Activated T-helper 17 cell treated with anti-CD3 and anti-CD28 coated beads, Interleukin-2, amount 50 U/mL, for 72 hours (primary cell): Measurements from ENCODE around the gene KANSL1L. TPM values are rescaled to one million over a fixed set of nuclear protein-coding genes. Genes with fewer than 3 reads are reported as not detected.

Source experiments
- ATAC-seq: fragments of 150-1000 bp; cut with Tn5 transposase; replicated peaks from 2 replicates; pipeline ENCODE4 v1.10.0; 2021; ENCODE audit warnings: mild to moderate bottlenecking, moderate library complexity
- H3K27ac Mint-ChIP-seq: one replicate; pipeline ENCODE4 v1.8.0; 2022; ENCODE audit warnings: mixed read lengths
- H3K27me3 Mint-ChIP-seq: one replicate; pipeline ENCODE4 v1.8.0; 2022; ENCODE audit warnings: mixed read lengths
- H3K36me3 Mint-ChIP-seq: one replicate; pipeline ENCODE4 v1.8.0; 2022; ENCODE audit warnings: low read depth, mild to moderate bottlenecking, mixed read lengths
- H3K4me1 Mint-ChIP-seq: one replicate; pipeline ENCODE4 v1.8.0; 2022; ENCODE audit warnings: mixed read lengths
- H3K4me3 Mint-ChIP-seq: one replicate; pipeline ENCODE4 v1.8.0; 2022; ENCODE audit warnings: mild to moderate bottlenecking, mixed read lengths
- H3K9me3 Mint-ChIP-seq: one replicate; pipeline ENCODE4 v1.8.0; 2022; ENCODE audit warnings: mixed read lengths
- total RNA-seq, 2 donors: library from RNA; stranded (reverse); gene quantifications; one replicate each; pipeline ENCODE4 v1.2.3, GENCODE V29; 2022

The KANSL1L gene
- total RNA-seq, 2 donors from 2014 or later = 4.3 to 10.3 TPM

GRCh38 chr2:210162466-210163124, 8.6 kb downstream of the KANSL1L start:
- no peak overlapping the region for H3K27ac Mint-ChIP-seq
- no peaks in the 10 kb centered on the region for H3K9me3 Mint-ChIP-seq
- no peak overlapping the region for H3K4me3 Mint-ChIP-seq
- H3K27me3 Mint-ChIP-seq = no peaks in the 10 kb centered on the region
- ATAC-seq = no peak
- no peaks in the 10 kb centered on the region for H3K36me3 Mint-ChIP-seq
- peaks cover 16% of the 10 kb centered on the region for H3K4me1 Mint-ChIP-seq

DNA sequence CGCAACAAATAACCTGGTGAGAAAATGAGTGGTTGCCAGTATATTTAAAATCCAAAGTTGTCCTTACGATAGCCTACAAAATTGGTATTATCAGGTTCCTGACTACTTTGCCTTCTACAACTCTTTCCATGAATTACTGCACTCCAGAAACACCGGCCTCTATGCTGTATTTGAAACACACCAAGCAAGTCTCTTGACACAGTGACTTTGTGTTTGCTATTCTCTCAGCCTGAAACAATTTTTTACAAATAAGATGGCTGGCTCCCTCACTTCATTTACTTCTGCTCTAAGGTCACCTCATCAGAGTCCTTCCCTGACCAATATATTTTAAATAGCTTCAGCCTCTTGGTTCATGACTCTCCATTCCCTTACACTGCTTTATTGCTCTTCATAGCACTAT, 12.2 kb downstream of the KANSL1L start:
- no peak overlapping the region for H3K27ac Mint-ChIP-seq
- peaks cover 16% of the 10 kb centered on the region for H3K4me1 Mint-ChIP-seq
- peaks cover 12% of the 10 kb centered on the region for H3K36me3 Mint-ChIP-seq
- H3K4me3 Mint-ChIP-seq = no peak overlapping the region
- no peaks in the 10 kb centered on the region for H3K27me3 Mint-ChIP-seq
- no peaks in the 10 kb centered on the region for H3K9me3 Mint-ChIP-seq
- ATAC-seq = no peak

GRCh38 chr2:210158236-210158635, 13.0 kb downstream of the KANSL1L start:
- Mint-ChIP-seq H3K36me3 (peaks cover 21% of the 10 kb centered on the region), H3K9me3 (no peaks in the 10 kb centered on the region), H3K4me3 (no peak overlapping the region), H3K27me3 (no peaks in the 10 kb centered on the region), H3K27ac (no peak overlapping the region), H3K4me1 (peaks cover 14% of the 10 kb centered on the region)
- ATAC-seq = no peak

- H3K9me3 Mint-ChIP-seq = no peaks in the 10 kb centered on the region
- H3K36me3 Mint-ChIP-seq = peaks cover 21% of the 10 kb centered on the region
- peaks cover 8% of the 10 kb centered on the region for H3K4me1 Mint-ChIP-seq
- H3K27me3 Mint-ChIP-seq = no peaks in the 10 kb centered on the region
- ATAC-seq = no peak
- H3K4me3 Mint-ChIP-seq = no peak overlapping the region
- H3K27ac Mint-ChIP-seq = no peak overlapping the region
These were observed 13.7 kb downstream of the KANSL1L start for GRCh38 chr2:210157526-210157925.

DNA sequence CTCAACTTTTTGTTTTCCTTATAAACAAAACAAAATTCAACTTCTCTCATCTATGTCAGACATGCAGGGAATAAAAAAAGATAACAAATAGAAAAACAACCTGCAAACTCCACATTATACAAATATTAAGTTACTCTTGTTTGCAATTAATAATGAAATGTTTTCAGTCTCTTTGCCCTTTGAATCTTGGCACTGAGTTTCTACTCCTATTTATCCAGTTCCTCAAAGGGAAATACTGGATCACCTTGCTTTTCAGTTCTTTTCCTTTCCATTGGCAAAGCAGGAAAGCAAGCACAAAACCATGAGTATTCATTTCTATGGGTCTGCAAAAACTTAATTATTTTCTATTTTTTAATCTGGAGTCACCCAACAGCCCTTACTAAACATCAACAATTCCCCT, 23.6 kb downstream of the KANSL1L start:
- Mint-ChIP-seq H3K4me3 (no peak overlapping the region), H3K27me3 (no peaks in the 10 kb centered on the region), H3K9me3 (peaks cover 10% of the 10 kb centered on the region), H3K4me1 (no peaks in the 10 kb centered on the region), H3K36me3 (peaks cover 20% of the 10 kb centered on the region), H3K27ac (no peak overlapping the region)
- no peak for ATAC-seq

- no peaks in the 10 kb centered on the region for H3K4me1 Mint-ChIP-seq
- no peak for ATAC-seq
- H3K4me3 Mint-ChIP-seq = no peak overlapping the region
- peaks cover 7% of the 10 kb centered on the region for H3K36me3 Mint-ChIP-seq
- no peak overlapping the region for H3K27ac Mint-ChIP-seq
- peaks cover 2% of the 10 kb centered on the region for H3K9me3 Mint-ChIP-seq
- H3K27me3 Mint-ChIP-seq = no peaks in the 10 kb centered on the region
These were observed 39.0 kb downstream of the KANSL1L start for GRCh38 chr2:210132239-210132638.

DNA sequence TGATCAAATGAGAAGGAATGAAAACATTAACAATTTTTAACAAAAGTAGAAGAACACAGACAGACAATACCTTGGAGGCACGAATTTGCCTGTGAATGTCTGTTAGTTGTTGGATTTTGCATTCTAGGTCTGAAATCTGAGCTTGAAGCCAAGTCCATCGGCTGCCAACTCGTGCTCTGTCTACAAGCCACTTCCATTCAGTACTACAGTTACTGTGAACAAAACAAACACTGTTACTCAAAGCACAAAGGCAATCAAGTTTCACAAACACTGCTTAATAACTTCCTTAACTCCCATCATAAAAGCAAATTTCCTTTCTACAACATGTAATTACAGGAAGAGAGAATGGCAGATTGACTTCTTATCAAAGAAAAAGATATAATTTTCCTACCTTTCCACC, 42.2 kb downstream of the KANSL1L start:
- no peak overlapping the region for H3K27ac Mint-ChIP-seq
- H3K36me3 Mint-ChIP-seq = peaks cover 37% of the 10 kb centered on the region
- no peaks in the 10 kb centered on the region for H3K4me1 Mint-ChIP-seq
- no peaks in the 10 kb centered on the region for H3K27me3 Mint-ChIP-seq
- peaks cover 7% of the 10 kb centered on the region for H3K9me3 Mint-ChIP-seq
- ATAC-seq = no peak
- H3K4me3 Mint-ChIP-seq = no peak overlapping the region

DNA sequence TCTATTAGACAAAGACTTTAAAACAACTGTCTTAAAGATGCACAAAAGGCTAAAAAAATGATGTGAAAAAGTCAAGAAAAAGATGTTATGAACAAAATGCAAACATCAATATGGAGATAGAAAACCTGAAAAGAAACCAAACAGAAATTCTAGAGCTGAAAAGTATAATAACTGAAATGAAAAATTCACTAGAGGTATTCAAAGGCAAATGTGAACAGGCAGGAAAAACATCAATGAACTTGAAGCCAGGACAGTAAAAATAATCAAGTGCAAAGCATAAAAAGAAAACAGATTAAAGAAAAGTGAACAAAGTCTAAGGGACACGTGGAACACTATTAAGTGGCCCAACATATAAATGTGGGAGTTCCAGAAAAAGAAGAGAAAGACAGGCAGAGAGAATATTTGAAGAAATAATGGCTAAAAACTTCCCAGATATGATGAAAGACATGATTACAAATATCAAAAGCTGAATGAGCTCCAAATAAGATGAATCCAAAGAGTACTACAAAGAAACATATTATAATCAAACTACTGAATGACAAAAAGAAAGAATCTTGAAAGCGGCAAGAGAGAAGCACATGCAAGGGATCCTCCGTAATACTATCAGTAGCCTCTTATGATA, 57.5 kb downstream of the KANSL1L start:
- Mint-ChIP-seq H3K27ac (no peak overlapping the region), H3K4me1 (no peaks in the 10 kb centered on the region), H3K36me3 (peaks cover 36% of the 10 kb centered on the region), H3K4me3 (no peak overlapping the region), H3K27me3 (no peaks in the 10 kb centered on the region), H3K9me3 (peaks cover 21% of the 10 kb centered on the region)
- no peak for ATAC-seq

- Mint-ChIP-seq H3K27ac (no peak overlapping the region), H3K9me3 (peaks cover 21% of the 10 kb centered on the region), H3K4me3 (no peak overlapping the region), H3K27me3 (no peaks in the 10 kb centered on the region), H3K36me3 (peaks cover 36% of the 10 kb centered on the region), H3K4me1 (no peaks in the 10 kb centered on the region)
- no peak for ATAC-seq
These were observed 58.3 kb downstream of the KANSL1L start for GRCh38 chr2:210112871-210113270.

- Mint-ChIP-seq H3K4me1 (no peaks in the 10 kb centered on the region), H3K9me3 (no peaks in the 10 kb centered on the region), H3K27ac (no peak overlapping the region), H3K4me3 (no peak overlapping the region), H3K27me3 (no peaks in the 10 kb centered on the region), H3K36me3 (peaks cover 10% of the 10 kb centered on the region)
- ATAC-seq = no peak
These were observed 71.3 kb downstream of the KANSL1L start for GRCh38 chr2:210099940-210100339.

DNA sequence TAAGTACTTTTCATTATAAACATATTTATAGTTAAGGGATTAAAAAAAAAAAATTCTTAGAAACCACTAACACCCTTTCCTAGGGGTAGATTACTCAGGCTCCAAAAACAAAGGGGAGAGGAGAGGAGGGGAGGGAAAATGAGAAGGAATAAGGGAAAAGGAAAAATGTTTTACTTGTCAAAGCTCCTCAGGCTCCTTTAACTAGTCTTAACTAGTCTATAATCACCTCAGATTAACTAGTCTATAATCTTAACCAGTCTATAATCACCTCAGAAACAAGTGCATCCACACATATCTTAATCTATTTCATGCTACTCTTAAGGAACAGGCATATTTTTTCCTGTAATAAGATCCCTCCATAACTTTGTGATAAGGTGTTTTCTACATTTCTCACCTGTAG, 76.4 kb downstream of the KANSL1L start:
- Mint-ChIP-seq H3K4me1 (no peaks in the 10 kb centered on the region), H3K27ac (no peak overlapping the region), H3K27me3 (no peaks in the 10 kb centered on the region), H3K36me3 (no peaks in the 10 kb centered on the region), H3K4me3 (no peak overlapping the region), H3K9me3 (no peaks in the 10 kb centered on the region)
- no peak for ATAC-seq

GRCh38 chr2:210092791-210093190, 78.4 kb downstream of the KANSL1L start:
- H3K4me1 Mint-ChIP-seq = no peaks in the 10 kb centered on the region
- no peak overlapping the region for H3K27ac Mint-ChIP-seq
- ATAC-seq = no peak
- H3K9me3 Mint-ChIP-seq = no peaks in the 10 kb centered on the region
- H3K36me3 Mint-ChIP-seq = no peaks in the 10 kb centered on the region
- no peaks in the 10 kb centered on the region for H3K27me3 Mint-ChIP-seq
- no peak overlapping the region for H3K4me3 Mint-ChIP-seq

- Mint-ChIP-seq H3K27me3 (no peaks in the 10 kb centered on the region), H3K4me3 (no peak overlapping the region), H3K27ac (no peak overlapping the region), H3K4me1 (no peaks in the 10 kb centered on the region), H3K36me3 (no peaks in the 10 kb centered on the region), H3K9me3 (no peaks in the 10 kb centered on the region)
- no peak for ATAC-seq
These were observed 84.3 kb downstream of the KANSL1L start for GRCh38 chr2:210086930-210087329.

DNA sequence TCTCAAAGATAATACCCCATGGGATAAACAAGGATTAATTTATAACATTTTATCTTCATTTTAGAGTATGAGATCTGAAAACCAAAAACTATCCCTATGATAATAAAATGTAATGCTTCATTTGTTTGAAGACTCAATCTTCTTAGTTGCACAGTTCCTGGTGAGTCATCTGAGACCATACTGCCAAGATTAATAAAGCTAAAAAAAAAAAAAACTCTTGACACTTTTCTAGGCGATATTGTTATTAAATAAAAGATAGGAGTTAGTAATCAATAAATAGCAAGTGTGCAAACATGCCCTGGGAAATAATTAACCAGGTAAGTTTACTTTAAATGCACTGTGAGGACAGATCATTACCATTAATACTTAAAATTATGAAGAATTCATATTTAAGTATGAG, 84.9 kb downstream of the KANSL1L start:
- H3K27me3 Mint-ChIP-seq = no peaks in the 10 kb centered on the region
- H3K4me3 Mint-ChIP-seq = no peak overlapping the region
- no peaks in the 10 kb centered on the region for H3K4me1 Mint-ChIP-seq
- no peaks in the 10 kb centered on the region for H3K36me3 Mint-ChIP-seq
- H3K27ac Mint-ChIP-seq = no peak overlapping the region
- ATAC-seq = no peak
- H3K9me3 Mint-ChIP-seq = no peaks in the 10 kb centered on the region

DNA sequence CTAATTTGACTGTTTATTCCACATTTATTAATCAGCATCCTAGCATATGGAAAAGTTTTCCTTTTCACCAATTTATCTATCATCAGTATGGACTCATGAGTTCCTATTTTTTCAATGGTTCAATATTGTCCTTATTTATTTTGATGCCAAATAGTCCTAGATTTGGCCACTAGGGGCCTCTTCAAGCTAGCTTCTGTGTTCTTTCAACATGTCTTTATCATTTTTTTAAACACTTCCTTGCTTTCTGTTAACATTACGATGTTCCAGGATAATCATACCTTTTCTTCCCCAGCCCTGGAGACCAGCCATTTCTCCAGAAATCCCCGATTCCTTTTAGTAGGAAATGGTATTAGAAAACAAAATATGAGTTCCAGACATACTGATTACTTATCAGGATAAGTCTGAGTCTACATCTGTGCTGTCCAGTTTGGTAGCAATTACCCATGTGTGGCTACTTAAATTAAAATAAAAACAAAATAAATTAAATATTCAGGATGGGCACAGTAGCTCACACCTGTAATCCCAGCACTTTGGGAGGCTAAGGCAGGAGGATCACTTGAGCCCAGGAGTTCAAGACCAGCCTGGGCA, 98.2 kb downstream of the KANSL1L start:
- H3K4me3 Mint-ChIP-seq = no peak overlapping the region
- H3K9me3 Mint-ChIP-seq = no peaks in the 10 kb centered on the region
- H3K36me3 Mint-ChIP-seq = no peaks in the 10 kb centered on the region
- no peaks in the 10 kb centered on the region for H3K4me1 Mint-ChIP-seq
- no peak overlapping the region for H3K27ac Mint-ChIP-seq
- ATAC-seq = no peak
- no peaks in the 10 kb centered on the region for H3K27me3 Mint-ChIP-seq
